GM19023 (cell line): Measurements from ENCODE around the gene ADGRL1.

ENCODE experiments used
- ATAC-seq: cut with Tn5 transposase; IDR thresholded peaks from one replicate; pipeline ENCODE4 v1.9.1; 2021; ENCODE audit warnings: mild to moderate bottlenecking, moderate library complexity; ENCODE audit not compliant: unreplicated experiment

The ADGRL1 gene

GRCh38 chr19:14114854-14115253 lies 91.1 kb downstream of the ADGRL1 start:
- ATAC-seq = no peak

- ATAC-seq = no peak
These were observed 91.5 kb downstream of the ADGRL1 start for GRCh38 chr19:14114439-14114838.

- no peak for ATAC-seq
These were observed 92.1 kb downstream of the ADGRL1 start for GRCh38 chr19:14113762-14114414.

GRCh38 chr19:14112809-14113385 lies 93.1 kb downstream of the ADGRL1 start:
- ATAC-seq = no peak

GRCh38 chr19:14112051-14112808 lies 93.7 kb downstream of the ADGRL1 start:
- ATAC-seq = no peak

GRCh38 chr19:14111486-14111885 lies 94.5 kb downstream of the ADGRL1 start:
- ATAC-seq = no peak

GRCh38 chr19:14110650-14111049 lies 95.3 kb downstream of the ADGRL1 start:
- no peak for ATAC-seq

GRCh38 chr19:14107581-14108461 lies 98.1 kb downstream of the ADGRL1 start:
- ATAC-seq = no peak

GRCh38 chr19:14106840-14107239 lies 99.1 kb downstream of the ADGRL1 start:
- ATAC-seq = no peak

GRCh38 chr19:14105680-14106079 lies 100.3 kb downstream of the ADGRL1 start:
- ATAC-seq = no peak

- ATAC-seq = no peak
These were observed 102.7 kb downstream of the ADGRL1 start for GRCh38 chr19:14103310-14103709.

- no peak for ATAC-seq
These were observed 103.2 kb downstream of the ADGRL1 start for GRCh38 chr19:14102756-14103155.

GRCh38 chr19:14102102-14102696 lies 103.8 kb downstream of the ADGRL1 start:
- ATAC-seq = no peak

- ATAC-seq = no peak
These were observed 104.9 kb downstream of the ADGRL1 start for GRCh38 chr19:14101003-14101545.
